ENCODE measurements around the gene LRR1.
"Not testable (repeated sequence)": the region's sequence is repeated elsewhere in the genome, so short reads cannot be mapped to it uniquely, and the experiment has no call there.

The LRR1 gene

GRCh38 chr14:49642163-49642562 lies 43.4 kb downstream of the LRR1 start:
- H3K4me3 ChIP-seq (replicated peaks; ENCODE audit: low read depth, low read length) = no peak overlapping the region
- no peak for DNase-seq (ENCODE audit: low read depth)
- no peak for TF ChIP-seq CTCF (IDR thresholded peaks at IDR 0.05; ENCODE audit: low read length, missing control alignments)

- DNase-seq (ENCODE audit: low read depth) = no peak
- TF ChIP-seq CTCF (IDR thresholded peaks at IDR 0.05; ENCODE audit: low read length, missing control alignments) = no peak
- H3K4me3 ChIP-seq (replicated peaks; ENCODE audit: low read depth, low read length) = no peak overlapping the region
Measured at GRCh38 chr14:49653508-49653907, 54.8 kb downstream of the LRR1 start.

- DNase-seq (ENCODE audit: low read depth) = no peak
- H3K4me3 ChIP-seq (replicated peaks; ENCODE audit: low read depth, low read length) = no peak overlapping the region
- TF ChIP-seq CTCF (IDR thresholded peaks at IDR 0.05; ENCODE audit: low read length, missing control alignments) = no peak
Measured at GRCh38 chr14:49654511-49654910, 55.8 kb downstream of the LRR1 start.

GRCh38 chr14:49657500-49657899 lies 58.8 kb downstream of the LRR1 start:
- not testable (repeated sequence) for DNase-seq (ENCODE audit: low read depth); H3K4me3 ChIP-seq (replicated peaks; ENCODE audit: low read depth, low read length)

- no peak overlapping the region for H3K4me3 ChIP-seq (replicated peaks; ENCODE audit: low read depth, low read length)
- DNase-seq (ENCODE audit: low read depth) = no peak
- no peak for TF ChIP-seq CTCF (IDR thresholded peaks at IDR 0.05; ENCODE audit: low read length, missing control alignments)
Measured at GRCh38 chr14:49659526-49660455, 61.1 kb downstream of the LRR1 start.

All from fibroblast of pulmonary artery (primary cell).